GM23338 (cell line): Measurements from ENCODE around the gene CYTL1. TPM values are rescaled to one million over a fixed set of nuclear protein-coding genes. Genes with fewer than 3 reads are reported as not detected.

Source experiments
- ATAC-seq: fragments of 200-7000 bp; cut with Tn5 transposase; 3 replicates; pipeline ENCODE4 v1.9.1; 2020
- DNase-seq: peaks from one replicate; pipeline ENCODE4 v3.0.0-alpha.2; 2015; ENCODE audit warnings: low spot score
- H2AFZ ChIP-seq: fragments of 200-600 bp; sonication (generic); 2 replicates; pipeline ENCODE4 v1.8.0; 2016; ENCODE audit warnings: antibody characterized with exemption, mild to moderate bottlenecking, moderate library complexity
- H3F3A ChIP-seq: fragments of 200-600 bp; sonication (generic); replicated peaks from 2 replicates; pipeline ENCODE4 v1.8.0; 2017; ENCODE audit warnings: antibody characterized with exemption, mixed run types, low read depth
- H3K27ac ChIP-seq: fragments of 200-600 bp; sonication (generic); 2 replicates; pipeline ENCODE4 v1.6.1; 2016; ENCODE audit warnings: low read depth
- H3K27me3 ChIP-seq: fragments of 200-600 bp; sonication (generic); 2 replicates; pipeline ENCODE4 v1.8.0; 2016; ENCODE audit warnings: mild to moderate bottlenecking, mixed run types, moderate library complexity; ENCODE audit not compliant: insufficient read depth
- H3K36me3 ChIP-seq: fragments of 200-600 bp; sonication (generic); 2 replicates; pipeline ENCODE4 v1.8.0; 2016; ENCODE audit warnings: mild to moderate bottlenecking; ENCODE audit not compliant: insufficient read depth
- H3K4me1 ChIP-seq: fragments of 200-600 bp; sonication (generic); 2 replicates; pipeline ENCODE4 v1.8.0; 2016; ENCODE audit warnings: mild to moderate bottlenecking, moderate library complexity; ENCODE audit not compliant: insufficient read depth
- H3K4me2 ChIP-seq: fragments of 200-600 bp; sonication (generic); 2 replicates; pipeline ENCODE4 v1.7.1; 2017; ENCODE audit warnings: mixed run types
- H3K4me3 ChIP-seq: fragments of 200-600 bp; sonication (generic); 2 replicates; pipeline ENCODE4 v1.6.1; 2016; ENCODE audit warnings: mixed run types
- H3K79me2 ChIP-seq: fragments of 200-600 bp; sonication (generic); replicated peaks from 2 replicates; pipeline ENCODE4 v1.8.0; 2017; ENCODE audit warnings: mild to moderate bottlenecking; ENCODE audit not compliant: insufficient read depth
- H3K9me2 ChIP-seq: fragments of 200-600 bp; sonication (generic); 2 replicates; pipeline ENCODE4 v1.8.0; 2017; ENCODE audit not compliant: insufficient read depth
- H4K20me1 ChIP-seq: fragments of 200-600 bp; sonication (generic); replicated peaks from 2 replicates; pipeline ENCODE4 v1.8.0; 2017; ENCODE audit warnings: mild to moderate bottlenecking; ENCODE audit not compliant: insufficient read depth
- H3K27ac Mint-ChIP-seq: 2 replicates; pipeline ENCODE4 v1.8.0; 2020; ENCODE audit warnings: inconsistent platforms, mild to moderate bottlenecking, moderate library complexity, mixed read lengths
- H3K27me3 Mint-ChIP-seq: 3 replicates; pipeline ENCODE4 v1.8.0; 2022; ENCODE audit warnings: low read depth, mild to moderate bottlenecking, moderate library complexity, mixed read lengths, inconsistent platforms; ENCODE audit not compliant: insufficient read depth, poor library complexity
- H3K36me3 Mint-ChIP-seq: 3 replicates; pipeline ENCODE4 v1.8.0; 2021; ENCODE audit warnings: low read depth, mild to moderate bottlenecking, inconsistent platforms, moderate library complexity, mixed read lengths
- H3K4me1 Mint-ChIP-seq: 3 replicates; pipeline ENCODE4 v1.8.0; 2020; ENCODE audit warnings: mild to moderate bottlenecking, inconsistent platforms, mixed read lengths
- H3K4me3 Mint-ChIP-seq: 3 replicates; pipeline ENCODE4 v1.8.0; 2021; ENCODE audit warnings: moderate library complexity, mild to moderate bottlenecking, inconsistent platforms, mixed read lengths
- H3K9me3 Mint-ChIP-seq: 3 replicates; pipeline ENCODE4 v1.8.0; 2020; ENCODE audit warnings: moderate library complexity, mild to moderate bottlenecking, inconsistent platforms, mixed read lengths
- CREB1 ChIP-seq: fragments of 250-450 bp; sonication (Bioruptor Pico); IDR thresholded peaks from 2 replicates; pipeline ENCODE4 v1.5.0; 2020; ENCODE audit warnings: low read depth, mild to moderate bottlenecking, moderate library complexity
- CTCF ChIP-seq, 2 experiments: fragments of 200-600 bp in 1 of 2; sonication (generic) in 1 of 2; conservative IDR thresholded peaks; 2 replicates each; pipeline versions ENCODE4 v1.5.1 to v1.6.1; 2016 to 2017; ENCODE audit warnings: antibody characterized with exemption in 2 of 2, low read depth in 2 of 2, mild to moderate bottlenecking in 2 of 2, moderate library complexity in 1 of 2
- EZH2 ChIP-seq: fragments of 200-600 bp; sonication (generic); IDR thresholded peaks from one replicate; pipeline ENCODE4 v1.8.0; 2017; ENCODE audit warnings: antibody characterized with exemption, mild to moderate bottlenecking, low read depth; ENCODE audit not compliant: unreplicated experiment
- EZH2phosphoT487 ChIP-seq: fragments of 200-600 bp; sonication (generic); IDR thresholded peaks from one replicate; pipeline ENCODE4 v1.8.1; 2018; ENCODE audit warnings: antibody characterized with exemption; ENCODE audit not compliant: unreplicated experiment
- JUNB ChIP-seq: IDR thresholded peaks from one replicate; pipeline ENCODE4 v1.6.1; 2016; ENCODE audit warnings: antibody characterized with exemption; ENCODE audit not compliant: unreplicated experiment
- NANOG ChIP-seq: IDR thresholded peaks from 2 replicates; pipeline ENCODE4 v1.6.1; 2016; ENCODE audit warnings: antibody characterized with exemption, borderline replicate concordance
- STAT1 ChIP-seq: IDR thresholded peaks from one replicate; pipeline ENCODE4 v1.6.1; 2016; ENCODE audit warnings: antibody characterized with exemption; ENCODE audit not compliant: unreplicated experiment
- ZNF114 ChIP-seq: fragments of 250-450 bp; sonication (Bioruptor Pico); IDR thresholded peaks from 2 replicates; pipeline ENCODE4 v1.5.0; 2020; ENCODE audit warnings: mild to moderate bottlenecking, moderate library complexity
- ZNF331 ChIP-seq: fragments of 250-450 bp; sonication (Bioruptor Pico); IDR thresholded peaks from 2 replicates; pipeline ENCODE4 v1.5.0; 2020; ENCODE audit warnings: low read depth, mild to moderate bottlenecking, moderate library complexity
- polyA plus RNA-seq: library from polyadenylated mRNA; unstranded; fragments of >200 nt; fragmentation: Nextera tagmentation; extraction: Ambion mirVana; gene quantifications from 2 replicates; pipeline ENCODE4 v1.2.1, GENCODE V29; 2016
- total RNA-seq: library from RNA; depleted of rRNA; stranded (reverse); fragments of >200 nt; shearing (Covaris generic); gene quantifications from 2 replicates; pipeline ENCODE4 v1.2.3, GENCODE V29; 2014

Gene CYTL1
- total and polyA plus RNA-seq, 2 experiments from 2014 or later: 12.6 to 17.6 TPM

GRCh38 chr4:5004496-5004895 lies 14.8 kb downstream of the CYTL1 start:
- H3F3A ChIP-seq: no peaks in the 10 kb centered on the region
- no peaks in the 10 kb centered on the region for H3K9me2 ChIP-seq
- Mint-ChIP-seq H3K9me3 (no peaks in the 10 kb centered on the region), H3K36me3 (no peaks in the 10 kb centered on the region), H3K27me3 (peaks cover 6% of the 10 kb centered on the region), H3K4me1 (0 out of 3 replicates have a peak, but pooled peaks cover 2% of the 10 kb centered on the region), H3K27ac (no peak overlapping the region), H3K4me3 (no peak overlapping the region)
- no peak for DNase-seq
- no peak for ATAC-seq
- no peak overlapping the region for H3K27ac ChIP-seq
- TF ChIP-seq CTCF (conservative IDR thresholded peaks at IDR 0.05; ENCODE audit: low read depth in 2 of 2) (no peak), NANOG (no peak)
- no peak overlapping the region for H3K4me3 ChIP-seq
- no peaks in the 10 kb centered on the region for H3K36me3 ChIP-seq
- H3K27me3 ChIP-seq: no peaks in the 10 kb centered on the region
- H3K79me2 ChIP-seq: no peaks in the 10 kb centered on the region
- no peak overlapping the region for H3K4me2 ChIP-seq
- H3K4me1 ChIP-seq: no peaks in the 10 kb centered on the region
- H4K20me1 ChIP-seq: no peaks in the 10 kb centered on the region
- H2AFZ ChIP-seq: no peak overlapping the region

- ATAC-seq (no peak), DNase-seq (no peak)
- TF ChIP-seq ZNF331 (CRISPR knock-in tag): no peak
- no peak for TF ChIP-seq ZNF114
- TF ChIP-seq CTCF (conservative IDR thresholded peaks at IDR 0.05; ENCODE audit: low read depth in 2 of 2): no peak
- no peak for TF ChIP-seq STAT1
- TF ChIP-seq EZH2phosphoT487: no peak
- Histone ChIP-seq H3F3A (no peaks in the 10 kb centered on the region), H3K4me1 (no peaks in the 10 kb centered on the region), H3K27ac (no peak overlapping the region), H3K9me2 (no peaks in the 10 kb centered on the region), H4K20me1 (no peaks in the 10 kb centered on the region), H3K4me3 (no peak overlapping the region), H3K36me3 (no peaks in the 10 kb centered on the region), H3K4me2 (no peak overlapping the region), H3K27me3 (no peaks in the 10 kb centered on the region), H3K79me2 (no peaks in the 10 kb centered on the region), H2AFZ (no peak overlapping the region)
- H3K4me3 Mint-ChIP-seq: no peak overlapping the region
- H3K4me1 Mint-ChIP-seq: 0 out of 3 replicates have a peak, but pooled peaks cover 2% of the 10 kb centered on the region
- no peak overlapping the region for H3K27ac Mint-ChIP-seq
- no peaks in the 10 kb centered on the region for H3K9me3 Mint-ChIP-seq
- H3K36me3 Mint-ChIP-seq: no peaks in the 10 kb centered on the region
- peaks cover 6% of the 10 kb centered on the region for H3K27me3 Mint-ChIP-seq
Observed at GRCh38 chr4:5003918-5004317, 15.3 kb downstream of the CYTL1 start.

GRCh38 chr4:5003372-5003857 lies 15.8 kb downstream of the CYTL1 start:
- Histone ChIP-seq H3K27ac (no peak overlapping the region), H3K27me3 (no peaks in the 10 kb centered on the region), H3K4me1 (no peaks in the 10 kb centered on the region), H3K79me2 (no peaks in the 10 kb centered on the region), H3K36me3 (no peaks in the 10 kb centered on the region), H3K4me2 (no peak overlapping the region), H3K4me3 (no peak overlapping the region), H3K9me2 (no peaks in the 10 kb centered on the region), H3F3A (no peaks in the 10 kb centered on the region), H2AFZ (no peak overlapping the region), H4K20me1 (no peaks in the 10 kb centered on the region)
- 0 out of 3 replicates have a peak, but pooled peaks cover 2% of the 10 kb centered on the region for H3K4me1 Mint-ChIP-seq
- no peaks in the 10 kb centered on the region for H3K9me3 Mint-ChIP-seq
- ATAC-seq (no peak), DNase-seq (no peak)
- no peak overlapping the region for H3K4me3 Mint-ChIP-seq
- H3K27me3 Mint-ChIP-seq: peaks cover 6% of the 10 kb centered on the region
- H3K36me3 Mint-ChIP-seq: no peaks in the 10 kb centered on the region
- no peak overlapping the region for H3K27ac Mint-ChIP-seq
- TF ChIP-seq JUNB (no peak), ZNF114 (no peak), CREB1 (CRISPR knock-in tag) (no peak), EZH2 (no peak)
